ENCODE measurements around the gene MTFR1L.

The MTFR1L gene

DNA sequence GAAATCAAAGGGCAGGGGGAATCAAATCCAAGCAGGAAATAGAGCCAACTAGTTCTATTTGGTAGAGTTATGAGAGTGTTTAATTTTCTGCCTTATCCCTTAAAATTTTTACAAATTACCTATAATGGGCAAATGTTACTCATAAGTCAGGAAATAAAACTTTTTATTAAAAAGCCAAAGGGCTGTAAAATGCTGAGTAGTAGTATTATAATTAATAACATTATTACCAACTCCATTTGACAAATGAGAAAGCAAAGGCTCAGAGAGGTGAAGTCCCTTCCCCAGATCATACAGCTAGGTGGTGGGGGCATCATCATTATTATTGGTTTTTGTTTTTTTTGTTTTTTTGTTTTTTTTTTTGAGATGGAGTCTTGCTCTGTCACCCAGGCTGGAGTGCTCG lies 16.4 kb upstream of the MTFR1L start:
- no peak overlapping the region for H3K4me3 ChIP-seq (ENCODE audit: low read depth, low read length)
- TF ChIP-seq, protein P1, sequence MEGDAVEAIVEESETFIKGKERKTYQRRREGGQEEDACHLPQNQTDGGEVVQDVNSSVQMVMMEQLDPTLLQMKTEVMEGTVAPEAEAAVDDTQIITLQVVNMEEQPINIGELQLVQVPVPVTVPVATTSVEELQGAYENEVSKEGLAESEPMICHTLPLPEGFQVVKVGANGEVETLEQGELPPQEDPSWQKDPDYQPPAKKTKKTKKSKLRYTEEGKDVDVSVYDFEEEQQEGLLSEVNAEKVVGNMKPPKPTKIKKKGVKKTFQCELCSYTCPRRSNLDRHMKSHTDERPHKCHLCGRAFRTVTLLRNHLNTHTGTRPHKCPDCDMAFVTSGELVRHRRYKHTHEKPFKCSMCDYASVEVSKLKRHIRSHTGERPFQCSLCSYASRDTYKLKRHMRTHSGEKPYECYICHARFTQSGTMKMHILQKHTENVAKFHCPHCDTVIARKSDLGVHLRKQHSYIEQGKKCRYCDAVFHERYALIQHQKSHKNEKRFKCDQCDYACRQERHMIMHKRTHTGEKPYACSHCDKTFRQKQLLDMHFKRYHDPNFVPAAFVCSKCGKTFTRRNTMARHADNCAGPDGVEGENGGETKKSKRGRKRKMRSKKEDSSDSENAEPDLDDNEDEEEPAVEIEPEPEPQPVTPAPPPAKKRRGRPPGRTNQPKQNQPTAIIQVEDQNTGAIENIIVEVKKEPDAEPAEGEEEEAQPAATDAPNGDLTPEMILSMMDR (IDR thresholded peaks at IDR 0.05; ENCODE audit: low read depth, low read length, missing control alignments): no peak
- DNase-seq (ENCODE audit: low read depth): no peak

- TF ChIP-seq, protein P1 (IDR thresholded peaks at IDR 0.05; ENCODE audit: low read depth, low read length, missing control alignments): no peak
- DNase-seq (ENCODE audit: low read depth): peak; percentile 45
- no peak overlapping the region for H3K4me3 ChIP-seq (ENCODE audit: low read depth, low read length)
These were observed 15.3 kb upstream of the MTFR1L start for GRCh38 chr1:25804244-25804963.

DNA sequence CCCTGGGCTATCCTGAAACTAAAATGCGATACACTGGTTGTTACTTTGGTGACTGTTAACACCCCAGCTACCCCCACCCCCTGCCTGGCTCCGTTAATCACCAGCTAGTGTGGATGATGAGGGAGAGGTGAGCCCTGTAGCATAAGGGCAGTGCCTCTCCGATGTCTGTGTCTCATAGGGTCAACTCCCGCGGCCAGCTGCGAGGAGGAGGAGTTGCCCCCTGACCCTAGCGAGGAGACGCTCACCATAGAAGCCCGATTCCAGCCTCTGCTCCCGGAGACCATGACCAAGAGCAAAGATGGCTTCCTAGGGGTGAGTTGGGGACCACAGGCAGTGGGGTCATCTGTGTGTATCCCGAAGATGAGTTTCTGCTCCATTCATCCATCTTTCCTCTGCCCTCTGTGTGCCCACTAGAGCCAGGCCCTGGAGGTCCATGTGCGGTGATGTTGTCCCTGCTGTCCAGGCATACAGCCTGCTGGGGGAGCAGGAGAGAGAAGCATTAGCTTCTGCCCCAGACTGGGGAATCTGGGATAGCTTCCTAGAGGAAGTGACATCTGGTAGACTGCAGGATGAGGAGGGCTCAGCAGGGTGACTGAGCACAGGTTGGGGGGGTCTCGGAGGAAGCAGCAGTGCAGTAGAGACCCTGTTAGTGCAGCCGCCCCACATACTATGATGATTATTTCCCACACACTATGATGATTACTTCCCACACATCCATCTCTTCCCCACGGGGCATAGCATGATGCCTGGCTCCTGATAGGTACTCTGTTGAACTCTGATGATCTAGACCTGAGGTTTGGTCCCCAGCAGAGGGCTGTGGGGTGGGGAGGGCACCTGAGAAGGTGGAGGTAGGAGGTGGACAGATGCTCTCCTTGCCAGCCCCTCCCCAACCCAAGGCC lies 14.5 kb upstream of the MTFR1L start:
- no peak for DNase-seq (ENCODE audit: low read depth)
- no peak overlapping the region for H3K4me3 ChIP-seq (ENCODE audit: low read depth, low read length)
- TF ChIP-seq, protein P1 (IDR thresholded peaks at IDR 0.05; ENCODE audit: low read depth, low read length, missing control alignments): no peak

DNA sequence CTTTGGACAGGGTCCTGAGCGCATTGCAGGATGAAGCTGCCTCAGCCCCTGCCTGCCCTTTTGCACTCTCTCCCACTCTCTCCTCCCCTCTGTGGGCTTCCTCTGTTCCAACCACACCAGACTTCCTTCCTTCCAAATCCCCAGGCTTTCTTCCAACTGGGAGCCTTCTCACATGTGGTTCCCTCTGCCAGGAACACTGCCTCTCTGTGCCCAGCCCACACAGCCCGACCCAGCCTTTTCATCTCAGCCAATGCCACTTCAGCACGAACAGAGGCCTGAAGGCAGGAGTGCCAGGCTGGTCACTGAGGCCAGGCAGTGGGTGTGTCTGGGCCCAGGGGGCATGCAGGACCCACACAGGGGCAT lies 13.9 kb upstream of the MTFR1L start:
- no peak for DNase-seq (ENCODE audit: low read depth)
- TF ChIP-seq, protein P1 (IDR thresholded peaks at IDR 0.05; ENCODE audit: low read depth, low read length, missing control alignments): no peak
- H3K4me3 ChIP-seq (ENCODE audit: low read depth, low read length): no peak overlapping the region

GRCh38 chr1:25806418-25806817 lies 13.3 kb upstream of the MTFR1L start:
- no peak overlapping the region for H3K4me3 ChIP-seq (ENCODE audit: low read depth, low read length)
- TF ChIP-seq, protein P1 (IDR thresholded peaks at IDR 0.05; ENCODE audit: low read depth, low read length, missing control alignments): no peak
- no peak for DNase-seq (ENCODE audit: low read depth)

GRCh38 chr1:25807480-25808390 lies 12.0 kb upstream of the MTFR1L start:
- no peak overlapping the region for H3K4me3 ChIP-seq (ENCODE audit: low read depth, low read length)
- TF ChIP-seq, protein P1 (IDR thresholded peaks at IDR 0.05; ENCODE audit: low read depth, low read length, missing control alignments): no peak
- no peak for DNase-seq (ENCODE audit: low read depth)

All from GM12864 (cell line).